SH-SY5Y (cell line): Measurements from ENCODE around the gene ZDHHC14.

Source experiments
- GATA2 ChIP-seq: IDR thresholded peaks from 2 replicates; pipeline ENCODE4 v1.6.1; 2011; ENCODE audit warnings: mild to moderate bottlenecking, low read depth, low read length
- GATA3 ChIP-seq: IDR thresholded peaks from 2 replicates; pipeline ENCODE4 v1.6.1; 2011; ENCODE audit warnings: low read depth, mild to moderate bottlenecking, low read length, moderate library complexity

GRCh38 chr6:157488058-157488457 is 107.1 kb downstream of the ZDHHC14 start:
- no peak for TF ChIP-seq GATA3
- no peak for TF ChIP-seq GATA2
